ENCODE measurements around the gene TOMM22.

The TOMM22 gene

GRCh38 chr22:38700789-38701628 is 19.3 kb downstream of the TOMM22 start, which contains the start of gene JOSD1:
JOSD1 (minus strand) TSS chr22:38700943; CDS start chr22:38699987, 956 bp downstream.
- TF ChIP-seq CTCF (IDR thresholded peaks at IDR 0.05; ENCODE audit: low read depth, low read length, missing control alignments), result no peak
- H3K4me3 ChIP-seq (replicated peaks; ENCODE audit: low read depth, low read length), result peak within 1 kb of the TSS; percentile 82
- DNase-seq (ENCODE audit: extremely low read depth, low read depth), result peak; percentile 59

- no peak for DNase-seq (ENCODE audit: extremely low read depth, low read depth)
- no peak for TF ChIP-seq CTCF (IDR thresholded peaks at IDR 0.05; ENCODE audit: low read depth, low read length, missing control alignments)
- H3K4me3 ChIP-seq (replicated peaks; ENCODE audit: low read depth, low read length), result peak overlapping the region; percentile 33
Measured at GRCh38 chr22:38704654-38705234, 23.0 kb downstream of the TOMM22 start.

GRCh38 chr22:38705235-38706100 is 23.7 kb downstream of the TOMM22 start, which contains the start of gene GTPBP1:
GTPBP1 (plus strand) TSS chr22:38705944; CDS start chr22:38705956, 12 bp downstream.
- no peak for TF ChIP-seq CTCF (IDR thresholded peaks at IDR 0.05; ENCODE audit: low read depth, low read length, missing control alignments)
- peak; percentile 100 for DNase-seq (ENCODE audit: extremely low read depth, low read depth)

GRCh38 chr22:38706101-38706900 is 24.5 kb downstream of the TOMM22 start:
- no peak for DNase-seq (ENCODE audit: extremely low read depth, low read depth)
- TF ChIP-seq CTCF (IDR thresholded peaks at IDR 0.05; ENCODE audit: low read depth, low read length, missing control alignments), result no peak
- H3K4me3 ChIP-seq (replicated peaks; ENCODE audit: low read depth, low read length), result peak overlapping the region; percentile 61

More at GRCh38 chr22:38705235-38706100, 23.7 kb downstream of the TOMM22 start, which contains the start of gene GTPBP1:
- H3K4me3 ChIP-seq (replicated peaks; ENCODE audit: low read depth, low read length), result peak within 1 kb of the TSS; percentile 61

- DNase-seq (ENCODE audit: extremely low read depth, low read depth), result no peak
Measured at GRCh38 chr22:38706901-38707195, 25.1 kb downstream of the TOMM22 start.

More at GRCh38 chr22:38706901-38707195, 25.1 kb downstream of the TOMM22 start:
- H3K4me3 ChIP-seq (replicated peaks; ENCODE audit: low read depth, low read length), result peak overlapping the region; percentile 61
- TF ChIP-seq CTCF (IDR thresholded peaks at IDR 0.05; ENCODE audit: low read depth, low read length, missing control alignments), result no peak

Data from HFF-Myc (cell line).